H4 (cell line): ENCODE data around the gene FGGY. TPM values are rescaled to one million over a fixed set of nuclear protein-coding genes. Genes with fewer than 3 reads are reported as not detected.

Experiments
- DNase-seq: peaks from one replicate; pipeline ENCODE4 v3.0.0-alpha.2; 2015; ENCODE audit warnings: low spot score
- total RNA-seq: library from RNA; depleted of rRNA; stranded (reverse); fragments of >200 nt; shearing (Covaris generic); gene quantifications from 2 replicates; pipeline ENCODE4 v1.2.3, GENCODE V29; 2014

Gene FGGY
- total RNA-seq, 1 experiment from 2014 or later = 8.4 TPM

GRCh38 chr1:59315529-59316463 lies 18.9 kb downstream of the FGGY start:
- DNase-seq = no peak

GRCh38 chr1:59316497-59317128 lies 19.7 kb downstream of the FGGY start:
- no peak for DNase-seq

GRCh38 chr1:59317343-59317742 lies 20.4 kb downstream of the FGGY start:
- DNase-seq = no peak

- no peak for DNase-seq
These were observed 20.9 kb downstream of the FGGY start for GRCh38 chr1:59317780-59318179.

GRCh38 chr1:59318271-59318860 lies 21.5 kb downstream of the FGGY start:
- no peak for DNase-seq

DNA sequence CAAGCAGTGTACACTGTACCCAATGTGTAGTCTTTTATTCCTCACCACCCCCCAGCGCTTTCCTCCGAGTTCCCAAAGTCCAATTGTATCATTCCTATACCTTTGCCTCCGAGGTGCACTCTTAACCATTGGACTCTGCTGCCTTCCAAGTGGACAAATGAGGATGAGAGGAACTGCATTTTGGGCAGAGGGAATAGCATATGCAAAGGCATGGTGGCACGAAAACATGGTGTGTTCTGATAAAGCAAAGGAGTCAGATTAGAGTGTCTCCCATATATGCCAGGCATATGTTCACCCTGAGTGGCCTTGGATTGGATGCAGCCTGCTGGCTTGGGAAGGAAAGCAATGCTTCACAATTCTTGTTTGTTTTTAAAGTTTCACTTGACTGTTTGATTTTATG lies 25.5 kb downstream of the FGGY start:
- DNase-seq = no peak

DNA sequence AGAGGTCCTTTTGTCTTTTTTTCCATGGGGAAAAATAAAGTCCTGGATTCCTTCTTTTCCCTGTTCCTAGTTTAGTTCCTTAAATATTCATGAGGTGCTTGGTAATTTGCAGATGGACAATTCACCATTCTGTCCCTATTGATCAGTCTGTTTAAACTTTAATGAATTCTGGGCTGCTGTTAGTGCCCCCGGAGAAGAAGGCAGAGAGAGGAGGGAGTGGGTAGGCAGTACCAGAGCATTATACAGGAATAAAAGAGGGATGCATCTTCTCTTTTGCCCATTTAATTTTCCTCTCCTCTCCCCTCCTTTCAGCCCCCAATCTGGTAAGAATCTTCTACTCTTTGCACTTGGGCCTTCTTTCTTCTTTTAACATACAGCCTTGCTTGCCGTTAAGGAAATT lies 25.9 kb downstream of the FGGY start:
- DNase-seq = no peak

DNA sequence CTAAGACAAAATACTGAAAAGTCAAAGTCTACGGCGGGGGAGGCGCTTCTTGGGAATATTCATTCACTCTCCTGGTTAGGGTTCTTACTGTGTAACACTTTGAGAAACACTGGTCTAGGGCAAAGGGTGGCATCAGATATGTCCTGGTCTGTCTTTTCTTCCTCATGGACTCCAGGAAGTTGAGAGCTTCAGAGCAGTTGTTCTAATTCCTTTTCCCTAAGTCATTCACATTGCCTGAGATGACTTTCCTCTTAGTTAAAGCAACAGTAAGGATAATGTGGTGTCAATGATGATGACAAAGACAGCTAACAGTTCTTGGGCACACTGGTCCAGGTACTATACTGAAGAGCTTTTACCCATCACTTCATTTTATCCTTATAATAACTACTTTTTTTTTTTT lies 27.0 kb downstream of the FGGY start:
- no peak for DNase-seq

DNA sequence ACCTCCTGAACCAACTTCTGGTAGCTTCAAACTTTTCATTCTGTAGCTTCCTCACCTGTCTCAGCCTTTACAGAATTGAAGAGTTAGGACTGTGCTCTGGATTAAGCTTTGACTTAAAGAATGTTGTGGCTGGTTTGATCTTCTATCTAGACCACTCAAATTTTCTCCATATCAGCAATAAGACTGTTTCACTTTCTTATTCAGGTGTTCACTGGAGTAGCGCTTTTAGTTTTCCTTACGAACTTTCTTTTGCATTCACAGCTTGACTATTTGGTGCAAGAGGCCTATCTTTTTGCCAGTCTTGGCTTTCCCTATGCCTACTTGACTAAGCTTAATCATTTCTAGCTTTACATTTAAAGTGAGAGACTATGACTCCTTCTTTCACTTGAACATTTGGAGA lies 31.5 kb downstream of the FGGY start:
- DNase-seq = no peak

- no peak for DNase-seq
These were observed 32.6 kb downstream of the FGGY start for GRCh38 chr1:59329412-59330053.

GRCh38 chr1:59331686-59332620 lies 35.1 kb downstream of the FGGY start:
- DNase-seq = no peak

GRCh38 chr1:59332983-59333382 lies 36.1 kb downstream of the FGGY start:
- peak; percentile 56 for DNase-seq

DNA sequence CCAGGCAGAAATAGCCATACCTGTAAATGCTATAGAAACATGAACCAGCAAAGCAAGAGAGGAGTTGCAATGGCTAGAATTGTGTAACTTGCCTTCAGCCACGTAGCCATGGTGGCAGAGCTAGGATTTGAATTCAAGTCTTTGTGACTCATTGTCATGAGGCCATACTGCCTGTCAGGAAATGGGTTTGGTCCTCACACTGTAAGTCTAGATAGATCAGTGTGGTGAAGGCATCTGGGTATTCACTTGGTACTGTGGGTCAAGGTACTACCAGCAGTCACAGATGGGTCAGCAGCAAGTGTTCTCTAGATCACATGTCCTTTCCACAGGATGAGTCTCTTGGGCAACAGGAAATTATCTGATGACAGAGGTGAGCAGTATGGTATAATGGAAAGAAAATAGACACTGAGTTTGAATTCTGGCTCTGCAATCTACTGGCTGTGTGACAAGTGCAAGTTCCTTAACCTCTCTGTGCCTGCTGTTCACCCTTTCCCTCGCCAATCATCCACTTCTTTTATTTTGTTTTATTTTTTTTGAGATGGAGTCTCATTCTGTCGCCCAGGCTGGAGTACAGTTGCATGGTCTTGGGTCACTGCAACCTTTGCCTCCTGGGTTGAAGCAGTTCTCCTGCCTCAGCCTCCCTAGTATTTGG lies 36.9 kb downstream of the FGGY start:
- DNase-seq = no peak

GRCh38 chr1:59340411-59341307 lies 43.8 kb downstream of the FGGY start:
- DNase-seq = no peak

DNA sequence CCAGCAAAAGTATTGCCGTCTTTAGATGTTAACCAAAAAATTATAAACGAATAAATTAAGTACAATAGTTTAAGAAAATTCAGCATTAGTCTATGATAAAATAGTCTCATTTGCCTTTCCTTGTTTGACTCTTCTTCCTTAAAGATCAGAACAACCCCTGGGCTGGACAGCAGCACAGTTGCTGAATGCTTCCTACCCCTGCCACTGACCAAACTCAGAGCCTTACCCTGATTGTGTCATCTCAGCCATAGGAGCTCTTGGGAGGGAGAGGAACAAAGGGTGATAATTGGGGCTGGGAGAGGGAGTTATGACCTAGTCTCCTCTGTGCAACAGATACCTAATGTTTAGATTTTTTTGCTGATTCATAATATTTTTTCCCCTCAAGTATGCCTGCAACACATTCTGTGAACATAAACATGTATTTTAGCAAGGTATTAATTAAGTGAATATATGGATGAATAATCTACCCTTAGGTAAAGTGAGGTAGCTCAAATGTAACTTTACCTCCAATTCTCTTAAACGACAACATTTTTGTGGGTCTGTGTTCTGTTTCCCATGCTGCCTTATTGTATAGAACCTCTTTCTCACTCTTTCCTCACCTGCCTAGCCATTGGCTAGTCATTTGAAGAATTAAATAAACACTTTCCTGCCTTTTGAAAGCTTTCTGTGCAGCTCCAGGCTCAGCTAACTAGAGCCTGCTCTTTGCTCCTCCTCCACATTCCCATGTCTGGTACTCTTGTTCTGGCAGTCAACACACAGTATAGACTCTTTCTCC lies 46.1 kb downstream of the FGGY start:
- DNase-seq = no peak

DNA sequence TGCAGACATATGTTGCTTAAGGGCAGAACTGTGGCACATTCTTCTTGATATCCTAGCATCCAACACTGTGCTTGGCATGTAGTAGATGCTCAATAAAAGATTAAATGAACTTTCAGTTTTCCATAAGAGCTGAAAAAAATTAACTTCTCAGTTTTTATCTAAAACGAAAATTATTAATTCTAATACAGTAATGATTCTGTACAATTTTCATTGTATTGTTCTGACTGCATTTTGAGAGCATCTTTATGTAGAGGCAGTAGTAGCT lies 46.6 kb downstream of the FGGY start:
- no peak for DNase-seq

DNA sequence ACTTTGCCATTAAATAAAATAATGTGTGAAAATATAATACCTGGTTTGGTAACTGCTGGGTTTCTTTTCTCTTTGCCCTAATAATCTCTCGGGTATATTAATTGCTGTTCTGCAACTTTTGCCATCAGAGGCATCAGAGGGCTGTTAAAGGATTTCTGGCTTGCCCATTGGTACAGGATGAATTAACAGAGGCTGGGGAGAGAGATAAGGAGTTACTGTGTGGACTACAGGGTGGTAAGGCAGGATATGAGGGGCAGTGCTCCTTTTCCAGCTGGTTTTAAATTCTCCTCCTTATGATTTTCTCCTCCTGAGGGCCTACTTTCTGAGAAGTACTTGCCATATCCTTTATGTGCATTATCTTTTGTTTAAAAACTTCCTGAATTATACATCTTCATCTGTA lies 48.3 kb downstream of the FGGY start:
- no peak for DNase-seq

GRCh38 chr1:59346429-59346828 lies 49.5 kb downstream of the FGGY start:
- no peak for DNase-seq

- no peak for DNase-seq
These were observed 52.2 kb downstream of the FGGY start for GRCh38 chr1:59349101-59349500.
